T-helper 9 cell (primary cell): ENCODE measurements around the gene GNAS-AS1.
A peak's percentile ranks its signal among the peaks of the same experiment; 100 is the strongest.

Experiments used
- DNase-seq: peaks from one replicate; pipeline ENCODE4 v3.0.0-alpha.2; 2020

The GNAS-AS1 gene

GRCh38 chr20:58884966-58885365 is 34.3 kb upstream of the GNAS-AS1 start:
- no peak for DNase-seq

GRCh38 chr20:58883241-58883691 is 32.6 kb upstream of the GNAS-AS1 start:
- no peak for DNase-seq

DNA sequence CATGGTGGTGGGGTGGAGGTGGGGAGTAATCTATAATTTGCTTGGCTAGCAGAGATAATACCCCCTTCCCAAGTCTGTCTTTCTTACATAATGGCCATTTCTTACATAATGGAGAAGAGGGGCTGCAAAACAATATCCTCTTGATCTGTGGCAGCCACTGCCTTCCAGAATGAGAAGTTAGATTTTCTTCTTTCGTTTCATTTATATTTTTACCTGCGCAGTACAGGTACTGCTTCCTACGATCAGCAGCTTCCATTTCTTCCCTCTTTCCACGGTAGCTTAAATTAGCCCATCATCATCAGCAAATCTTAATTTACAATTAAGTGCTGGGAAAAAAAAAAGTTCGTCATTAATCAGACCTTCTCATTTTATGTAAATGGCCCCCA is 32.0 kb upstream of the GNAS-AS1 start:
- no peak for DNase-seq

- DNase-seq = no peak
Measured at GRCh38 chr20:58880994-58881752, 30.5 kb upstream of the GNAS-AS1 start.

- no peak for DNase-seq
Measured at GRCh38 chr20:58880441-58880840, 29.7 kb upstream of the GNAS-AS1 start.

- no peak for DNase-seq
Measured at GRCh38 chr20:58878399-58878798, 27.7 kb upstream of the GNAS-AS1 start.

DNA sequence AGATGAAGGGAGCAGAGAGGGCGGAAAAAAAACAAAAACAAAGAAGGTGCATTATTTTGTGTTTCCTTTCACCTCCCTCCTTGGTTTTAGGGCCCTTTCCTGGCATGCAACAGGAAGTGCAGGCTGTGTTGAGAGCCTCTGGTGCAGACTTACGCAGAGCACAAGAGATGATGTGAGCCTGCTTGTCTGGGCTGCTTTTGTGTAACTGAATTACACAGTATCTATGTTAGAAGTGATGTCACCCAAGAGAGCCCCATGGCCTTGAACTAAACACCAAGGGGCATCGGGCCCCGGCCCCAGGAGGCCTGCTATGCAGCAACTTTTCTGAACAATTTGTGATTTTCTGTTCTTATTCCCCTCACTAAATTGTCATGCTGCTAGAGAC is 27.3 kb upstream of the GNAS-AS1 start:
- DNase-seq = no peak

GRCh38 chr20:58877050-58877975 is 26.6 kb upstream of the GNAS-AS1 start:
- DNase-seq = no peak

DNA sequence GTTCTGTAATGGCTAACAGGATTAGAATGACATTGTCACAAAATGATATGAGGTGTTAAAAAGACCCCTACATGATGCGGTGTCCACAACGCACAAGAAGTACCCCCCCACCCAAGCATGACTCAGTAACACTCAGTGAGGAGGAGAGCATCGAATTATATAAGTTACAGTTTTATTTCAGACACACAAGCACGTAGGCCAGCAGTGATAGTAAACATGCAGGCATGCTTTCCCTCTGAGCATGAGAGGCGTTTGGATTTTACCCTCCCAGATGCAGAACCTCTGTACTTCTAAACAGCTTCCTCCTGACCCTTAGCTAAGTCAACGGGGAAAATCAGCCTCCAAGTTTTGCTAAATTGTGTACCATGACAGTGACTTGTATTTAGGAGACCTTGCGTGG is 25.7 kb upstream of the GNAS-AS1 start:
- DNase-seq = no peak

DNA sequence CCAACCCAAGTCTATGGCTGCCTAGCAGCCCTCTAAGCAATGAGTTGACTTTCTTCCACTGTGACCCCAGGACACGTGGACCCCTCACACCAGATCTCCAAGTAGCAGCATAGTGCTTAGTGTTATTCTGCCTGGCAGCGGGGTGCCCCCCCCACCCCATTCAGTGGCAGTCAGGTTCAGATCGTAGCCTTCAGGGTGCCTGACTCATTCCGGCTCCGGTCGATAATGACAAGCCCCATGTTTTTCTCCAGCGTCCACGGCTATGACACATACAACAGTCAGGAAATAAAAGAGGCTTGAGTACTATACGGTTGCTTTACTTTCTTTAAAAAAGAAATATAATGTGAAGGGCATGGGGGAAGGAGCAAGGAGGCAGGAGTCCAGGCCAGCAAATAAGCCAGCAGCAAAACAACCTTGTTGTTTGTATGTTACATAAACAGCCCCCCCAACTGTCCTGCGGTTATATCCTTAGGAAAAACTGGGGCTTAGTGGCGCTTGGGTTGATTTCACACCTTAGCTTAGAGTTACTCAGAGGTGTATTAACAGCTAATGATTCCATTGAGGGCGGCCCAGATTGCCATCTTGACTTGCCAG is 24.9 kb upstream of the GNAS-AS1 start:
- DNase-seq = no peak

GRCh38 chr20:58875111-58875510 is 24.4 kb upstream of the GNAS-AS1 start:
- DNase-seq = no peak

- no peak for DNase-seq
Measured at GRCh38 chr20:58874469-58874868, 23.8 kb upstream of the GNAS-AS1 start.

- DNase-seq = no peak
Measured at GRCh38 chr20:58871533-58872102, 20.9 kb upstream of the GNAS-AS1 start.

DNA sequence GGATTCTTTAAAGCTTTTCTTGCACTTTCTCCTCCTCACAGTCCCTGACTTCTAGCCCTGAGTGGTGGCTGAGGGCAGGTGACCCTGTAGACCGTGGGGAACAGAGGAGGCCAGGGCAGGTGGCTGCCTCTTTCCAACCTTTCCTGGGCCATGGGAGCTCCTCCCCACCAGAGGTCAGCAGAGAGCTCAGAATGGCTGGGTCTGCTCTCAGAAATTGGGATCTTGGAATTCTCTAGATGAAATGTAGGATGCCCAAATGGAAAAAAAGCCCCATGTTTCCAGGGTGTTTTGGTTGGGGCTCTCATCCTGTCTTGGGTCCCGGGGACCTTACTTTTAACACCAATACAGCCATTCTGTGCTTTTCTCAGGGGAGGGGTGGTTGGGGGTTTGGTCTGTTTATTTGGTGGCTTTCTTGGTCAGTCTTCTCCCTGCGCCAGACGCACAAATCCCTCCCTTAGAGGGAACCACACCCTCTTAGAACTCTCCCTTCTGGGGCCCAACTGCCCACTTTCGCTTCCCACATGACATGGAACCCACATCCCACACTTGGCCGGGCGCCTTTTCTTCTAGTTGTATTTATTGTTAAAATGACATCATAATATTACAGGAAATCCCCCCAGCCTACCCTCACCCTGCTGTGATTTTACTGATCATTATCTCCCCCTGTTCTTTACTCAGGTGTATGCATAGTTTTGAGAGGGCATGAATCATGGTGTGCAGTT is 19.8 kb upstream of the GNAS-AS1 start:
- DNase-seq = peak; percentile 51

GRCh38 chr20:58869662-58870227 is 19.0 kb upstream of the GNAS-AS1 start:
- no peak for DNase-seq

DNA sequence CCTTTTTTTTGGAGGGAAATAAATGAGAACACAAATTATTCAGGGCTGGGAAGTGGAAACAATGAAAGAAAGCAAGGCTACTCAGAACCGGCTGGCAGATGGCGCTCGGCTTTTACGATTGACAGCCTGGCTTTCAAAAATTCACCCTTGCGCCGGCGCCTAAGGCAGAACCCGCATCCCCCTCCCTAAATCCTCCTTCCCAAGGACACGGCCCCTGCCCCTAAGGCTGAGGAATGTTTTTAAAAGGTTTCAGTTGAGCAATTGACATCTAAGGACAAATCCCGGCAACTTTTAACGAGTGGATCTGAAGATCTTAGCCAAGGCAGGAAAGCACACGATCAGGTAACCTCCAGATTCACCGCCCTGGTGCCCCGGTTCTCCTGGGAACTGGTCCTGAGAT is 18.1 kb upstream of the GNAS-AS1 start:
- DNase-seq = no peak

- DNase-seq = no peak
Measured at GRCh38 chr20:58867211-58867610, 16.5 kb upstream of the GNAS-AS1 start.

GRCh38 chr20:58865843-58866242 is 15.1 kb upstream of the GNAS-AS1 start:
- DNase-seq = no peak

GRCh38 chr20:58864346-58864745 is 13.6 kb upstream of the GNAS-AS1 start:
- no peak for DNase-seq

DNA sequence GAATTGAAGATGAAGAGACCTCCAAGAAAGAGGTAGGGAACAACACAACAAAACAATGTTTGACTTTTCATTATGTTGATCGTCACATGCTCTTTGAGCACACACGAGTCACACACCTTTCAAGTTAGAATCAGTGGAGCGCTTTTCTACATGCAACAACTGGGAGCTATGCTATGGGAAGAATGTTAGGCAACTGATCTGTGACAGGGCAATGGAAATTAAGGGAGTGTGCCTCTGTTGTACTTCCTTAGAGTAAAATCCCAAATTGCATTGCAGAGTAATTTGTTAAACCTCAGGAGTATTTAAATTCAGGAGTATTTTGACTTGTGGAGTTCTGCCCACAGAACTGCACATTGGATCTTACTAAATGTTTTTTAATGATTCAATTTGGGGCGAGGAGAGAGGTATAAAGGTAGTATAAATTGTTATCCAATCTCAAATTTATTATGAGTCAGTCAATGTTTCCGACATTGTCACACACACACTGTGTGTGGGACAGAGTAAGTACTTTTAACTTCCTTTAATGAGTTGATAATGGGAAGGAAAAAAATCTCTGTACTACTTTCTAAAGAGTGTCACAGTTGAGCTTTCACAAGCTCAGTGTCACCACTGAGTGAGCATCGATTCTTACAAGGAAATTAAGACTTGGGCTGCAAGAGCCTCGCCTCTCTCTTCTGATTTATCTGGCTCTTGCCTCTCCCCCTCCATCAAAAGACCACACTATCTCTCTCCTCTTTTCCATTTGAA is 12.5 kb upstream of the GNAS-AS1 start:
- no peak for DNase-seq
